HL-60 (cell line): Measurements from ENCODE around the gene SERP2.

ENCODE experiments used
- DNase-seq, 2 experiments: peaks; one replicate each; pipeline ENCODE4 v3.0.0-alpha.2; 2010 to 2020; ENCODE audit warnings: low read depth in 1 of 2, low spot score in 1 of 2
- H3K27ac ChIP-seq: fragments of 250-450 bp; sonication (Bioruptor Pico); replicated peaks from 2 replicates; pipeline ENCODE4 v1.5.1; 2020; ENCODE audit warnings: mild to moderate bottlenecking, moderate library complexity
- H3K27me3 ChIP-seq: fragments of 250-450 bp; sonication (Bioruptor Pico); 2 replicates; pipeline ENCODE4 v1.5.1; 2021; ENCODE audit warnings: mild to moderate bottlenecking, moderate library complexity; ENCODE audit not compliant: insufficient read depth, poor library complexity, severe bottlenecking
- H3K4me3 ChIP-seq: replicated peaks from 2 replicates; pipeline ENCODE4 v1.5.1; 2011; ENCODE audit warnings: mild to moderate bottlenecking, control low read depth, low read length; ENCODE audit not compliant: insufficient read depth
- GABPA ChIP-seq: IDR thresholded peaks from 2 replicates; pipeline ENCODE4 v1.6.1; 2012; ENCODE audit warnings: low read depth
- POLR2AphosphoS5 ChIP-seq: IDR thresholded peaks from 2 replicates; pipeline ENCODE4 v1.6.1; 2012; ENCODE audit warnings: low read depth
- SPI1 ChIP-seq: IDR thresholded peaks from 2 replicates; pipeline ENCODE4 v1.6.1; 2012; ENCODE audit warnings: low read depth, mild to moderate bottlenecking, borderline replicate concordance
- TF ChIP-seq, protein P1 (sequence below): IDR thresholded peaks from one replicate; pipeline ENCODE4 v1.5.1; 2011; ENCODE audit warnings: low read length, control low read depth, inconsistent platforms; ENCODE audit not compliant: insufficient read depth
- TF ChIP-seq, protein P2 (sequence below): IDR thresholded peaks from 2 replicates; pipeline ENCODE4 v1.6.1; 2012; ENCODE audit warnings: low read depth; ENCODE audit not compliant: insufficient replicate concordance

SERP2 gene

DNA sequence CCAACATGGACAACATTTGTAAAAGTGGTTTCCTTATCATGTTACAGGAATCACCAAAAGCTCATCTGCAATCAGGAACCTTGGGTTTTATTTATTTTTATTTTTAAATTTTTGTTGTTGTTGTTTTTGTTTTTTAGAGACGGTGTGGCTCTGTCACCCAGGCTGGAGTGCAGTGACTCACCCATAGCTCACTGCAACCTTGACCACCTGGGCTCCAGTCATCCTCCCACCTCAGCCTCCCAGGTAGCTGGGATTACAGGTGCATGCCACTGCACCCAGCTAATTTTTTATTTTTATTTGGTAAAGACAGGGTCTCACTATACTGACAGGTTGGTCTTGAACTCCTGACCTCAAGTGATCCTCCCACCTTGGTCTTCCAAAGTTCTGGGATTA is 13.6 kb upstream of the SERP2 start:
- no peak overlapping the region for H3K27ac ChIP-seq
- no peaks in the 10 kb centered on the region for H3K27me3 ChIP-seq
- no peak overlapping the region for H3K4me3 ChIP-seq
- TF ChIP-seq, protein P1, sequence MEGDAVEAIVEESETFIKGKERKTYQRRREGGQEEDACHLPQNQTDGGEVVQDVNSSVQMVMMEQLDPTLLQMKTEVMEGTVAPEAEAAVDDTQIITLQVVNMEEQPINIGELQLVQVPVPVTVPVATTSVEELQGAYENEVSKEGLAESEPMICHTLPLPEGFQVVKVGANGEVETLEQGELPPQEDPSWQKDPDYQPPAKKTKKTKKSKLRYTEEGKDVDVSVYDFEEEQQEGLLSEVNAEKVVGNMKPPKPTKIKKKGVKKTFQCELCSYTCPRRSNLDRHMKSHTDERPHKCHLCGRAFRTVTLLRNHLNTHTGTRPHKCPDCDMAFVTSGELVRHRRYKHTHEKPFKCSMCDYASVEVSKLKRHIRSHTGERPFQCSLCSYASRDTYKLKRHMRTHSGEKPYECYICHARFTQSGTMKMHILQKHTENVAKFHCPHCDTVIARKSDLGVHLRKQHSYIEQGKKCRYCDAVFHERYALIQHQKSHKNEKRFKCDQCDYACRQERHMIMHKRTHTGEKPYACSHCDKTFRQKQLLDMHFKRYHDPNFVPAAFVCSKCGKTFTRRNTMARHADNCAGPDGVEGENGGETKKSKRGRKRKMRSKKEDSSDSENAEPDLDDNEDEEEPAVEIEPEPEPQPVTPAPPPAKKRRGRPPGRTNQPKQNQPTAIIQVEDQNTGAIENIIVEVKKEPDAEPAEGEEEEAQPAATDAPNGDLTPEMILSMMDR: no peak
- TF ChIP-seq, protein P2, sequence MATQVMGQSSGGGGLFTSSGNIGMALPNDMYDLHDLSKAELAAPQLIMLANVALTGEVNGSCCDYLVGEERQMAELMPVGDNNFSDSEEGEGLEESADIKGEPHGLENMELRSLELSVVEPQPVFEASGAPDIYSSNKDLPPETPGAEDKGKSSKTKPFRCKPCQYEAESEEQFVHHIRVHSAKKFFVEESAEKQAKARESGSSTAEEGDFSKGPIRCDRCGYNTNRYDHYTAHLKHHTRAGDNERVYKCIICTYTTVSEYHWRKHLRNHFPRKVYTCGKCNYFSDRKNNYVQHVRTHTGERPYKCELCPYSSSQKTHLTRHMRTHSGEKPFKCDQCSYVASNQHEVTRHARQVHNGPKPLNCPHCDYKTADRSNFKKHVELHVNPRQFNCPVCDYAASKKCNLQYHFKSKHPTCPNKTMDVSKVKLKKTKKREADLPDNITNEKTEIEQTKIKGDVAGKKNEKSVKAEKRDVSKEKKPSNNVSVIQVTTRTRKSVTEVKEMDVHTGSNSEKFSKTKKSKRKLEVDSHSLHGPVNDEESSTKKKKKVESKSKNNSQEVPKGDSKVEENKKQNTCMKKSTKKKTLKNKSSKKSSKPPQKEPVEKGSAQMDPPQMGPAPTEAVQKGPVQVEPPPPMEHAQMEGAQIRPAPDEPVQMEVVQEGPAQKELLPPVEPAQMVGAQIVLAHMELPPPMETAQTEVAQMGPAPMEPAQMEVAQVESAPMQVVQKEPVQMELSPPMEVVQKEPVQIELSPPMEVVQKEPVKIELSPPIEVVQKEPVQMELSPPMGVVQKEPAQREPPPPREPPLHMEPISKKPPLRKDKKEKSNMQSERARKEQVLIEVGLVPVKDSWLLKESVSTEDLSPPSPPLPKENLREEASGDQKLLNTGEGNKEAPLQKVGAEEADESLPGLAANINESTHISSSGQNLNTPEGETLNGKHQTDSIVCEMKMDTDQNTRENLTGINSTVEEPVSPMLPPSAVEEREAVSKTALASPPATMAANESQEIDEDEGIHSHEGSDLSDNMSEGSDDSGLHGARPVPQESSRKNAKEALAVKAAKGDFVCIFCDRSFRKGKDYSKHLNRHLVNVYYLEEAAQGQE: no peak
- TF ChIP-seq SPI1: no peak
- DNase-seq: no peak

DNA sequence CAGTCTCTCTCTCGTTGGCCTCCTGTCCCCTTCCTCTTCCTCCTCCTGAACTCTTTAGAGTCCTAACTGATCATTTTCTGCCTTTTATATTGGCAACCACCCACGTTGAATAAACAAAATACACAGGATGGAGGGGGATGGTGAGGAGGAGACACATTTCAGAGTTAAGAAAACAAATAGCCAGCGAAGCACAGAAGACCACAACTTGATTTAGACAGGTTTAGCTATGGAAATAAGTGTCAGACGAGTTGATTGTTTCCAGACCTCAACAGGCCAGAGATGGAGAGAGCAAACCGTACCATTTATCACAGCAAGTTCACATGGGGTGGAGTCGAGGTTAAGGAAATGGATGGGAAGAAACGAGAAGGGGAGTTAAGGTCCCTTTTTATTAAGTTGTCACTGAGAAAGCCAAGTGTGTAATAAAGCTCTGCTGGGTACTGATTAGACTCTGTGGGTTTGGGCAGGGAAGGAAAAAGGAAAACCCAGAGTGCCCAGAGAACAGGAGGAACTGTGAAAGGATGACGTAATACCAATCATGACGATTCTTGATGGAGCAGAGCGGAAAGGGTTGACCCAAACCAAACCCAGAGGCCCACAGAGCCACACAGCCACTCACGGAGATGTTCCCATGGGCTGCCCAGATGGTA is 11.1 kb upstream of the SERP2 start:
- TF ChIP-seq, protein P2: no peak
- no peak for TF ChIP-seq GABPA
- TF ChIP-seq, protein P1: no peak
- no peak for TF ChIP-seq POLR2AphosphoS5
- no peak for TF ChIP-seq SPI1
- Histone ChIP-seq H3K27me3 (peaks cover 4% of the 10 kb centered on the region), H3K4me3 (no peak overlapping the region), H3K27ac (no peak overlapping the region)
- no peak for DNase-seq

DNA sequence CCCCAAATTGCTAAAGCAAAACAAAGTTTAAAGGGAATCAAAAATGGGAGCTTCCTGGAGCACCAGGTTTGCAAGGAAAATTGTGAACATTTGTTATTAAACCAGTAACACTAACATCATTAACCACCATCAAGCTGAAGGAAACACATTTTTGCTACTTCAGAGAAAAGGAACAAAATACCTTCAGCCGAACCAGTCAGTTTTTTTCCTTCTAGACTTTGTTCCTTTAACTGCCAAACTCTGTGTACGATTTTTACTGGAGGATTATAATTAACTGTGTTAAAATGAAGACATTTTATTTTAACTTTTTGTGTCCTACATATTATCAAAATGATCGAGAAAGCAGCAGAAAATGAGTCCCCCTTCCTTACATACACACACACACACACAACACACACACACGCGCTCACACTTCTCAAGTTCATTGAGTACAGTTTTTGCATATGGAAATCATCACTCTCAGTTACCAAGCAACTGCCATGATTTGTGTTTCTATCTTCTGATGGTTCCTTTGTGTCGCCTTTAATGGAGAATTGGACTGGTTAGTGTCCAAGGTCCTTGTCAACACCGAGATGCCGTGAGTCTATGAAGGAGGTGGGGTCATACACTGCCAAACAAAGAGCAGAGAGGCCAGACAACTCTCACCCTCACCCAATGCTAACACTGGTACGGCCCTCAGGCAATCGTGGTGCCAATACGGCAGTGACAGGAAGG is 9.8 kb upstream of the SERP2 start:
- Histone ChIP-seq H3K4me3 (no peak overlapping the region), H3K27me3 (peaks cover 7% of the 10 kb centered on the region), H3K27ac (no peak overlapping the region)
- no peak for DNase-seq
- TF ChIP-seq, protein P1: no peak
- TF ChIP-seq SPI1 (no peak), POLR2AphosphoS5 (no peak), GABPA (no peak)
- TF ChIP-seq, protein P2: no peak
